HL-60 (cell line): Measurements from ENCODE around the gene DHX38.

Experiments used
- DNase-seq, 2 experiments: peaks; one replicate each; pipeline ENCODE4 v3.0.0-alpha.2; 2010 to 2020; ENCODE audit warnings: low read depth in 1 of 2, low spot score in 1 of 2
- H3K27ac ChIP-seq: fragments of 250-450 bp; sonication (Bioruptor Pico); replicated peaks from 2 replicates; pipeline ENCODE4 v1.5.1; 2020; ENCODE audit warnings: mild to moderate bottlenecking, moderate library complexity
- H3K27me3 ChIP-seq: fragments of 250-450 bp; sonication (Bioruptor Pico); 2 replicates; pipeline ENCODE4 v1.5.1; 2021; ENCODE audit warnings: mild to moderate bottlenecking, moderate library complexity; ENCODE audit not compliant: insufficient read depth, poor library complexity, severe bottlenecking
- H3K4me3 ChIP-seq: replicated peaks from 2 replicates; pipeline ENCODE4 v1.5.1; 2011; ENCODE audit warnings: mild to moderate bottlenecking, control low read depth, low read length; ENCODE audit not compliant: insufficient read depth
- GABPA ChIP-seq: IDR thresholded peaks from 2 replicates; pipeline ENCODE4 v1.6.1; 2012; ENCODE audit warnings: low read depth
- POLR2AphosphoS5 ChIP-seq: IDR thresholded peaks from 2 replicates; pipeline ENCODE4 v1.6.1; 2012; ENCODE audit warnings: low read depth
- SPI1 ChIP-seq: IDR thresholded peaks from 2 replicates; pipeline ENCODE4 v1.6.1; 2012; ENCODE audit warnings: low read depth, mild to moderate bottlenecking, borderline replicate concordance
- TF ChIP-seq, protein P1 (sequence below): IDR thresholded peaks from one replicate; pipeline ENCODE4 v1.5.1; 2011; ENCODE audit warnings: low read length, control low read depth, inconsistent platforms; ENCODE audit not compliant: insufficient read depth
- TF ChIP-seq, protein P2 (sequence below): IDR thresholded peaks from 2 replicates; pipeline ENCODE4 v1.6.1; 2012; ENCODE audit warnings: low read depth; ENCODE audit not compliant: insufficient replicate concordance

The DHX38 gene

DNA sequence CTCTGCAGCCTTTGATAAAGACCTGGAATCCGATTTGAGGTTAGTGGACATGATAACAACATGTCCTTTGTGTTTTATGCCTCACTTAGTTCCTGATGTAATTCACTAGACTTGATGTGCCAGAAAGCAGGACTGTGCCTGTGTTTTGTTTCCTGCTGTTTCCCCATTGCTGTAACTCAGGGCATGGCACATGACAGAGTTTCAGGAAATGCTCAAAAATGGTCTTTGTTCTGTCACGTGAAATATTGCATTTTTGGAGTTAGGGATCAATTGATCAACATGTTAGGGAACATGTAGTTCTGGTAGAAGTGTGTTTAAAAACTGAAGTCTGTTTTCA, 32.8 kb downstream of the DHX38 start:
- Histone ChIP-seq H3K27ac (no peak overlapping the region), H3K4me3 (no peak overlapping the region), H3K27me3 (no peaks in the 10 kb centered on the region)
- TF ChIP-seq POLR2AphosphoS5 (no peak), GABPA (no peak), SPI1 (no peak)
- TF ChIP-seq, protein P1, sequence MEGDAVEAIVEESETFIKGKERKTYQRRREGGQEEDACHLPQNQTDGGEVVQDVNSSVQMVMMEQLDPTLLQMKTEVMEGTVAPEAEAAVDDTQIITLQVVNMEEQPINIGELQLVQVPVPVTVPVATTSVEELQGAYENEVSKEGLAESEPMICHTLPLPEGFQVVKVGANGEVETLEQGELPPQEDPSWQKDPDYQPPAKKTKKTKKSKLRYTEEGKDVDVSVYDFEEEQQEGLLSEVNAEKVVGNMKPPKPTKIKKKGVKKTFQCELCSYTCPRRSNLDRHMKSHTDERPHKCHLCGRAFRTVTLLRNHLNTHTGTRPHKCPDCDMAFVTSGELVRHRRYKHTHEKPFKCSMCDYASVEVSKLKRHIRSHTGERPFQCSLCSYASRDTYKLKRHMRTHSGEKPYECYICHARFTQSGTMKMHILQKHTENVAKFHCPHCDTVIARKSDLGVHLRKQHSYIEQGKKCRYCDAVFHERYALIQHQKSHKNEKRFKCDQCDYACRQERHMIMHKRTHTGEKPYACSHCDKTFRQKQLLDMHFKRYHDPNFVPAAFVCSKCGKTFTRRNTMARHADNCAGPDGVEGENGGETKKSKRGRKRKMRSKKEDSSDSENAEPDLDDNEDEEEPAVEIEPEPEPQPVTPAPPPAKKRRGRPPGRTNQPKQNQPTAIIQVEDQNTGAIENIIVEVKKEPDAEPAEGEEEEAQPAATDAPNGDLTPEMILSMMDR = no peak
- TF ChIP-seq, protein P2, sequence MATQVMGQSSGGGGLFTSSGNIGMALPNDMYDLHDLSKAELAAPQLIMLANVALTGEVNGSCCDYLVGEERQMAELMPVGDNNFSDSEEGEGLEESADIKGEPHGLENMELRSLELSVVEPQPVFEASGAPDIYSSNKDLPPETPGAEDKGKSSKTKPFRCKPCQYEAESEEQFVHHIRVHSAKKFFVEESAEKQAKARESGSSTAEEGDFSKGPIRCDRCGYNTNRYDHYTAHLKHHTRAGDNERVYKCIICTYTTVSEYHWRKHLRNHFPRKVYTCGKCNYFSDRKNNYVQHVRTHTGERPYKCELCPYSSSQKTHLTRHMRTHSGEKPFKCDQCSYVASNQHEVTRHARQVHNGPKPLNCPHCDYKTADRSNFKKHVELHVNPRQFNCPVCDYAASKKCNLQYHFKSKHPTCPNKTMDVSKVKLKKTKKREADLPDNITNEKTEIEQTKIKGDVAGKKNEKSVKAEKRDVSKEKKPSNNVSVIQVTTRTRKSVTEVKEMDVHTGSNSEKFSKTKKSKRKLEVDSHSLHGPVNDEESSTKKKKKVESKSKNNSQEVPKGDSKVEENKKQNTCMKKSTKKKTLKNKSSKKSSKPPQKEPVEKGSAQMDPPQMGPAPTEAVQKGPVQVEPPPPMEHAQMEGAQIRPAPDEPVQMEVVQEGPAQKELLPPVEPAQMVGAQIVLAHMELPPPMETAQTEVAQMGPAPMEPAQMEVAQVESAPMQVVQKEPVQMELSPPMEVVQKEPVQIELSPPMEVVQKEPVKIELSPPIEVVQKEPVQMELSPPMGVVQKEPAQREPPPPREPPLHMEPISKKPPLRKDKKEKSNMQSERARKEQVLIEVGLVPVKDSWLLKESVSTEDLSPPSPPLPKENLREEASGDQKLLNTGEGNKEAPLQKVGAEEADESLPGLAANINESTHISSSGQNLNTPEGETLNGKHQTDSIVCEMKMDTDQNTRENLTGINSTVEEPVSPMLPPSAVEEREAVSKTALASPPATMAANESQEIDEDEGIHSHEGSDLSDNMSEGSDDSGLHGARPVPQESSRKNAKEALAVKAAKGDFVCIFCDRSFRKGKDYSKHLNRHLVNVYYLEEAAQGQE = no peak
- no peak for DNase-seq

DNA sequence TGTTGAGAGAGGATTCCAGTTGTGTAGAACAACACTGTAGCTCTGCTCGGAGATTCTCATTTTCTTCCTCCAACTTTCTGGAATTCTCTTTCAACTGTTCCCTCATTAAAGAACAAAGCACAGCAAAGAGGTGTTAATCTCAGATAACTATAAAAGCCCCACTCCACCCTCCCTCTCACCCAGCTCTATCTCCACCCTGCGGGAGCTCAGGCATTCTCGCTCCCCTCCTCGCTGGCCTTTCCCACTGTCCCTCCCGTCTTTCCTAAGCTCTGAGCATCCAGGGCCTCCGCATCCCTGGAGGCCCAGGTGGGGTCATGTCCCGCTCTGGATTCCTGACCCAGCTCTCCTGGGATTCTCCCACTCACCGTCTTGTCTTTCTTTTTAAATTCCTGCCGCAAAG, 35.1 kb downstream of the DHX38 start:
- no peak overlapping the region for H3K4me3 ChIP-seq
- TF ChIP-seq POLR2AphosphoS5 (no peak), GABPA (no peak), SPI1 (no peak)
- TF ChIP-seq, protein P1 = no peak
- TF ChIP-seq, protein P2 = no peak
- H3K27me3 ChIP-seq = no peaks in the 10 kb centered on the region
- H3K27ac ChIP-seq = no peak overlapping the region
- no peak for DNase-seq

DNA sequence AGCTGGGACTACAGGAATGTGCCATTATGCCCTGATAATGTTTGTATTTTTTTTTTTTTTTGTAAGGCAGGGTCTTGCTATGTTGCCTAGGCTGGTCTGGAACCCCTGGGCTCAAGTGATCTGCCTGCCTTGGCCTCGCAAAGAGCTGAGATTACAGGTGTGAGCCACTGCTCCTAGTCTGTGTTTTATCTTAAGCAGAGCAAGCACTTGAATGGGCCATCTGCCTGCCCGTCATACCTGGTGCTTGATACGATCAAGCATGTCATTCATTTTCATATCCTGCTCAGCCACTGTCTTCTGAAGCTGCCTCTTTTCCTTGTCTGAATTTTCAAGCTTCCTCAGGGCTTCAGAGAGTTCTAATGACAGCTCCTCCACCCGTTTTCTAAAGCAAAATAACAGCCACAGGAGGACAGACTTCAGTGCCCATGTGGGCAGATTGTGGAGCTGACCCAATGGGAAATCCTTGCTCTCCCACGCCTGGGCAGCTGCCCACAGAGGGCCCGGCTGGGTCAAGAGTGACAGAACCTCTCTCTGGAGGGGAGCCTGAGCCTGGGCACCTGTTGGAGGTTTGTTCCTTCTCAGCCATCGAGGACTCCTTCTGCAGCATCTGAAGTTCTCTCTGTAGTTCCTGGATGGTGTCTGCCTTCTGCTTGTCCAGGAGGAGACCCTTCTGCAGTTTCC, 36.5 kb downstream of the DHX38 start:
- Histone ChIP-seq H3K27me3 (no peaks in the 10 kb centered on the region), H3K4me3 (no peak overlapping the region), H3K27ac (no peak overlapping the region)
- no peak for DNase-seq
- TF ChIP-seq POLR2AphosphoS5 = no peak
- TF ChIP-seq SPI1 = no peak
- TF ChIP-seq GABPA = no peak

DNA sequence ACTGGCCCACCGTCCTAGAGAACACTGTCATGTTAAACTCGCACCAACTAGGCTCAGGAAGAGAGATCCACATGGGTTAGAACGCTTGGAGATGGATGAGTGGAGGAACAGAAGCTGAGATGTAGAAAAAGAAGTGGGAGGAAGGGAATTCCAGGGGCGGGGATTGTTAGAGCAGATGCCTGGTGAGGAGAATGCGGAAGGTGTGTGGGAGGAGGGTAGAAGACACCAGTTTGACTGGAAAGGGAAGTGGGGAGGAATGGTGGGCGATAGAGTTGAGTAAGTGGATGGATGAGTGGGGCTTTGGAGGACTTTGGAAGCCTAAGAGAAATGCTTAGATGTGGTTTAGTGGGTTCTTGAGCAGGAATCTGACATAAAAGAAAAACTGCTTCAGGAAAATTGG, 37.4 kb downstream of the DHX38 start:
- TF ChIP-seq, protein P1 = no peak
- no peak for TF ChIP-seq SPI1
- no peak for TF ChIP-seq POLR2AphosphoS5
- TF ChIP-seq, protein P2 = no peak
- no peak for TF ChIP-seq GABPA
- H3K27me3 ChIP-seq = no peaks in the 10 kb centered on the region
- no peak for DNase-seq
- H3K4me3 ChIP-seq = no peak overlapping the region
- no peak overlapping the region for H3K27ac ChIP-seq
